Measurements from ENCODE around the gene GABRG3. TPM values are rescaled to one million over a fixed set of nuclear protein-coding genes. Genes with fewer than 3 reads are reported as not detected.

GABRG3 gene
- total RNA-seq, 1 experiment from 2014 or later, result not detected

DNA sequence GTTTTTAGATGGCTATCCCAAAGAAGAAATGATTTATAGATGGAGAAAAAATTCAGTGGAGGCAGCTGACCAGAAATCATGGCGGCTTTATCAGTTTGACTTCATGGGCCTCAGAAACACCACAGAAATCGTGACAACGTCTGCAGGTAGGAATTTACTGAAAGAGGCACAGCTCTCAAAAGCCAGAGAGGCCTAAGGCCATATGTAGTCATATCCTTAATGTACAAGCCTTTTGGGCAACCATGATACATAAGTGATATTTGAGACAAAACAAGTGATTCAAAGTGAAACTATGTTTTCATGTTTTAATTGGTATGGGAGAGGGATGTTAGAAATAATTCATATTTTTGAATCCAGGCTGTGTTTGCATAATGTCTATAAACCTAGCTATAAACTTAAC, 509.7 kb downstream of the GABRG3 start:
- Histone ChIP-seq H3K9me3 (ENCODE audit: low read length) (peaks cover 49% of the 10 kb centered on the region), H3K4me2 (ENCODE audit: low read depth, low read length, poor library complexity, severe bottlenecking) (no peak overlapping the region), H3K27me3 (ENCODE audit: low read length) (no peaks in the 10 kb centered on the region), H3K27ac (ENCODE audit: low read length) (no peak overlapping the region), H4K20me1 (ENCODE audit: insufficient read depth, low read depth, low read length) (no peaks in the 10 kb centered on the region), H3K36me3 (ENCODE audit: insufficient read depth, low read length) (no peaks in the 10 kb centered on the region), H3K79me2 (ENCODE audit: low read length) (no peaks in the 10 kb centered on the region), H3K9ac (ENCODE audit: low read length) (no peak overlapping the region), H3K4me3 (ENCODE audit: low read length) (no peak overlapping the region), H2AFZ (ENCODE audit: low read length) (no peak overlapping the region), H3K9me2 (replicated peaks; ENCODE audit: insufficient read depth, low read length) (no peaks in the 10 kb centered on the region), H3K4me1 (ENCODE audit: low read length) (no peaks in the 10 kb centered on the region)
- DNase-seq, result no peak

DNA sequence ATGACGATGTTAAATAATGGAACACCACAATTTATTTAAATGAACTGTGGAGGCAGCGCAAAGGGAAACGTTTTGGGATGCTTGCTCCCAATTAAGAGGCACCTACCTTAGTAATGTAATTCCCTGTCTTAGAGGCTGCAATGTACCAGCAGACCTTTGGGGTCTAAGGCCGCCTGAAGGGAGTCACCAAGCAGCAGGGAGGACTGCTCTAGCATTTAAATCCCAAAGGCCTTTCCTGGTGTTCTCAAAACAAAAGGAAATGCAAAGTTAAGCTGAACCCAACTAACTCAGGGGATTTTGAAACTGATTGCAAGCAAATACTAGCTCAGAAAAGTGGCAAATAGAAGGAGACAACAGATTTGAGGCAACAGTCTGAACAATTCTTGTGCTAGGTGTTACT, 510.8 kb downstream of the GABRG3 start:
- H3K27me3 ChIP-seq (ENCODE audit: low read length), result no peaks in the 10 kb centered on the region
- H3K36me3 ChIP-seq (ENCODE audit: insufficient read depth, low read length), result no peaks in the 10 kb centered on the region
- no peaks in the 10 kb centered on the region for H3K4me1 ChIP-seq (ENCODE audit: low read length)
- no peak overlapping the region for H2AFZ ChIP-seq (ENCODE audit: low read length)
- DNase-seq, result no peak
- no peak overlapping the region for H3K9ac ChIP-seq (ENCODE audit: low read length)
- no peak overlapping the region for H3K4me3 ChIP-seq (ENCODE audit: low read length)
- no peak overlapping the region for H3K4me2 ChIP-seq (ENCODE audit: low read depth, low read length, poor library complexity, severe bottlenecking)
- no peak overlapping the region for H3K27ac ChIP-seq (ENCODE audit: low read length)
- H4K20me1 ChIP-seq (ENCODE audit: insufficient read depth, low read depth, low read length), result no peaks in the 10 kb centered on the region
- no peaks in the 10 kb centered on the region for H3K79me2 ChIP-seq (ENCODE audit: low read length)
- H3K9me2 ChIP-seq (replicated peaks; ENCODE audit: insufficient read depth, low read length), result no peaks in the 10 kb centered on the region
- H3K9me3 ChIP-seq (ENCODE audit: low read length), result peaks cover 46% of the 10 kb centered on the region

GRCh38 chr15:27482287-27482686, 511.3 kb downstream of the GABRG3 start:
- Histone ChIP-seq H3K36me3 (ENCODE audit: insufficient read depth, low read length) (no peaks in the 10 kb centered on the region), H2AFZ (ENCODE audit: low read length) (no peak overlapping the region), H3K27ac (ENCODE audit: low read length) (no peak overlapping the region), H3K4me2 (ENCODE audit: low read depth, low read length, poor library complexity, severe bottlenecking) (no peak overlapping the region), H3K4me3 (ENCODE audit: low read length) (no peak overlapping the region), H3K4me1 (ENCODE audit: low read length) (no peaks in the 10 kb centered on the region), H3K9me3 (ENCODE audit: low read length) (peaks cover 46% of the 10 kb centered on the region), H3K27me3 (ENCODE audit: low read length) (no peaks in the 10 kb centered on the region), H3K9me2 (replicated peaks; ENCODE audit: insufficient read depth, low read length) (no peaks in the 10 kb centered on the region), H3K79me2 (ENCODE audit: low read length) (no peaks in the 10 kb centered on the region), H3K9ac (ENCODE audit: low read length) (no peak overlapping the region), H4K20me1 (ENCODE audit: insufficient read depth, low read depth, low read length) (no peaks in the 10 kb centered on the region)
- no peak for DNase-seq

- DNase-seq, result no peak
- no peak overlapping the region for H3K4me3 ChIP-seq (ENCODE audit: low read length)
These were observed 512.1 kb downstream of the GABRG3 start for GRCh38 chr15:27483124-27483523.

GRCh38 chr15:27485265-27485664, 514.3 kb downstream of the GABRG3 start:
- Histone ChIP-seq H3K4me2 (ENCODE audit: low read depth, low read length, poor library complexity, severe bottlenecking) (no peak overlapping the region), H3K79me2 (ENCODE audit: low read length) (no peaks in the 10 kb centered on the region), H4K20me1 (ENCODE audit: insufficient read depth, low read depth, low read length) (no peaks in the 10 kb centered on the region), H3K9me3 (ENCODE audit: low read length) (peaks cover 40% of the 10 kb centered on the region), H2AFZ (ENCODE audit: low read length) (no peak overlapping the region), H3K27me3 (ENCODE audit: low read length) (no peaks in the 10 kb centered on the region), H3K4me3 (ENCODE audit: low read length) (no peak overlapping the region), H3K4me1 (ENCODE audit: low read length) (no peaks in the 10 kb centered on the region), H3K9ac (ENCODE audit: low read length) (no peak overlapping the region), H3K9me2 (replicated peaks; ENCODE audit: insufficient read depth, low read length) (no peaks in the 10 kb centered on the region), H3K27ac (ENCODE audit: low read length) (no peak overlapping the region), H3K36me3 (ENCODE audit: insufficient read depth, low read length) (no peaks in the 10 kb centered on the region)
- DNase-seq, result no peak

More at GRCh38 chr15:27483124-27483523, 512.1 kb downstream of the GABRG3 start:
- Histone ChIP-seq H2AFZ (ENCODE audit: low read length) (no peak overlapping the region), H3K27ac (ENCODE audit: low read length) (no peak overlapping the region), H3K4me1 (ENCODE audit: low read length) (no peaks in the 10 kb centered on the region), H3K36me3 (ENCODE audit: insufficient read depth, low read length) (no peaks in the 10 kb centered on the region), H3K9me3 (ENCODE audit: low read length) (peaks cover 45% of the 10 kb centered on the region), H3K27me3 (ENCODE audit: low read length) (no peaks in the 10 kb centered on the region), H3K9me2 (replicated peaks; ENCODE audit: insufficient read depth, low read length) (no peaks in the 10 kb centered on the region), H4K20me1 (ENCODE audit: insufficient read depth, low read depth, low read length) (no peaks in the 10 kb centered on the region), H3K9ac (ENCODE audit: low read length) (no peak overlapping the region), H3K4me2 (ENCODE audit: low read depth, low read length, poor library complexity, severe bottlenecking) (no peak overlapping the region), H3K79me2 (ENCODE audit: low read length) (no peaks in the 10 kb centered on the region)

DNA sequence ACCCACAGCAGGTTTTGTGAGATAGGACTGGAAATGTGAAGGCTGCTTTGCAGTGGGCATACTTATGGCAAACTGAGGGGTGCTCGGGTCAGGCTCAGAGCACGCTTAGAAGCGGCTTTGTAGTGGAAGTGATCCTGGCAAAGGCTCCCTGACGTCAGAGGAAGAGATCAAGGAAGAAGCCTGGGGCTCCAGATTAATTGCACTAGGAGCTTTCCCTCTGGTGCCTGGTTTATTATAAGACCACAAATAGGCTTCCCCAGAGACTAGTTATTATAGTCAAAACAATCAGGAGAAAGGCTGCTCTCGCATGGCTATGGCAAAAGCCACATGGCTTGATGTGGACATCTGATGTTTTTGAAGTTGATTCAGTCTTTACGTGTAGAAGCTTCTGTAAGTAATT, 515.1 kb downstream of the GABRG3 start:
- no peak overlapping the region for H3K27ac ChIP-seq (ENCODE audit: low read length)
- no peaks in the 10 kb centered on the region for H4K20me1 ChIP-seq (ENCODE audit: insufficient read depth, low read depth, low read length)
- peaks cover 39% of the 10 kb centered on the region for H3K9me3 ChIP-seq (ENCODE audit: low read length)
- no peak overlapping the region for H2AFZ ChIP-seq (ENCODE audit: low read length)
- H3K79me2 ChIP-seq (ENCODE audit: low read length), result no peaks in the 10 kb centered on the region
- H3K9ac ChIP-seq (ENCODE audit: low read length), result no peak overlapping the region
- no peaks in the 10 kb centered on the region for H3K36me3 ChIP-seq (ENCODE audit: insufficient read depth, low read length)
- H3K9me2 ChIP-seq (replicated peaks; ENCODE audit: insufficient read depth, low read length), result no peaks in the 10 kb centered on the region
- H3K4me1 ChIP-seq (ENCODE audit: low read length), result no peaks in the 10 kb centered on the region
- no peak overlapping the region for H3K4me3 ChIP-seq (ENCODE audit: low read length)
- H3K4me2 ChIP-seq (ENCODE audit: low read depth, low read length, poor library complexity, severe bottlenecking), result no peak overlapping the region
- DNase-seq, result no peak
- H3K27me3 ChIP-seq (ENCODE audit: low read length), result no peaks in the 10 kb centered on the region

DNA sequence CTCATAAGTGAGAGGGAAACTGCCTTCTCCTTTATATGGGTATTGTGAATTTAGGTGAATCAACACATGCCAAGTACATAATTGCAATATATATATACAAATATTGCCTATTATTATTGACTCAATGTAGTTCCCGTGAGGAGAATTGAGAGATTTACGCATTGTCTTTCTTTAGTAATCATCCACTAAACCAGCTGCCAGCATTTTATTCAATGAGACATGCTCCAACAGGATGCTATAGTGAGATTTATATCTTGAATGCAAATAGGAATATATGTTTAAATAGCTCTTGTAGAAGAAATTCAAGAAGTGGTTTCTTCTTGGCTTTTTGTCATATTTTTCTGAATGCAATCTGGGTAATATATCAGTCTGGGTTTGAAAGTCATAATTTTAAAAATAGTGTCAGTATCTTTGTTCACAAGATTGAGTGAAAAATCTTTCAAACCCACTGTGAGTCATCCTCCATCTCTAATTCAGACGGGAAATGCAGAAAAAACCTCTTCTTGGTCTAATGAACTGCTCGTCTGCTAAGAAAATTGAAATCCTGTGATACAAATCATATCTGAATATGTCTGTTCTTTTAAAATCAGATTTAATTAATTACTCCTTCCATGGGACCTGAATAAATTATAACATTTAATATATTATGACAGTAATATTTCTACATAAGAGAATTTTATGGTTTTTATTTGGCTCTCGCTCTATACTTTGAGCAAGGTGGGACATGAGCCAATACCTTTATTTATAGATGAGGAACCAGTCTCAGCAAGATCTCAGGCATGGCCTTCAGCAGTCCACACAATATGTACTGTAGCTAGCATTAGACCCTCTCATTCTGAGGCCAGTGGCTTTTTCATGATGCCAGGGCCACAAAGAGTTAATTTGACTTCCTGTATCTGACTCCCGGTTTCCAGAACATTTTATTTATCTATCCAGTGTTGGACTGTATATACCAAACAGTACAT, 516.0 kb downstream of the GABRG3 start:
- Histone ChIP-seq H3K9me3 (ENCODE audit: low read length) (peaks cover 39% of the 10 kb centered on the region), H2AFZ (ENCODE audit: low read length) (no peak overlapping the region), H3K4me3 (ENCODE audit: low read length) (no peak overlapping the region), H3K4me2 (ENCODE audit: low read depth, low read length, poor library complexity, severe bottlenecking) (no peak overlapping the region), H3K27ac (ENCODE audit: low read length) (no peak overlapping the region), H3K9me2 (replicated peaks; ENCODE audit: insufficient read depth, low read length) (no peaks in the 10 kb centered on the region), H3K36me3 (ENCODE audit: insufficient read depth, low read length) (no peaks in the 10 kb centered on the region), H3K4me1 (ENCODE audit: low read length) (no peaks in the 10 kb centered on the region), H3K9ac (ENCODE audit: low read length) (no peak overlapping the region), H3K27me3 (ENCODE audit: low read length) (no peaks in the 10 kb centered on the region), H4K20me1 (ENCODE audit: insufficient read depth, low read depth, low read length) (no peaks in the 10 kb centered on the region), H3K79me2 (ENCODE audit: low read length) (no peaks in the 10 kb centered on the region)
- DNase-seq, result no peak

- Histone ChIP-seq H4K20me1 (ENCODE audit: insufficient read depth, low read depth, low read length) (no peaks in the 10 kb centered on the region), H2AFZ (ENCODE audit: low read length) (no peak overlapping the region), H3K36me3 (ENCODE audit: insufficient read depth, low read length) (no peaks in the 10 kb centered on the region), H3K27me3 (ENCODE audit: low read length) (no peaks in the 10 kb centered on the region), H3K9me2 (replicated peaks; ENCODE audit: insufficient read depth, low read length) (no peaks in the 10 kb centered on the region), H3K9ac (ENCODE audit: low read length) (no peak overlapping the region), H3K4me3 (ENCODE audit: low read length) (no peak overlapping the region), H3K9me3 (ENCODE audit: low read length) (peaks cover 36% of the 10 kb centered on the region), H3K79me2 (ENCODE audit: low read length) (no peaks in the 10 kb centered on the region), H3K27ac (ENCODE audit: low read length) (no peak overlapping the region), H3K4me1 (ENCODE audit: low read length) (no peaks in the 10 kb centered on the region), H3K4me2 (ENCODE audit: low read depth, low read length, poor library complexity, severe bottlenecking) (no peak overlapping the region)
- DNase-seq, result no peak
These were observed 516.9 kb downstream of the GABRG3 start for GRCh38 chr15:27487846-27488245.

Measured in Karpas-422 (cell line).